H1 (cell line): ENCODE measurements around the gene SPSB3.

Experiments used
- ATF3 ChIP-seq: IDR thresholded peaks from 2 replicates; pipeline ENCODE4 v1.6.1; 2011; ENCODE audit warnings: low read depth, mild to moderate bottlenecking, low read length; ENCODE audit not compliant: insufficient read depth
- EZH2 ChIP-seq: fragments of 200-600 bp; sonication (generic); IDR thresholded peaks from 2 replicates; pipeline ENCODE4 v1.7.1; 2012; ENCODE audit warnings: low read depth, mild to moderate bottlenecking, moderate library complexity, low read length, inconsistent platforms; ENCODE audit not compliant: severe bottlenecking
- JUND ChIP-seq: IDR thresholded peaks from 2 replicates; pipeline ENCODE4 v1.6.1; 2011; ENCODE audit warnings: mild to moderate bottlenecking, improper control_type of control experiment, low read length
- ZNF274 ChIP-seq: IDR thresholded peaks from 2 replicates; pipeline ENCODE4 v1.7.0; 2012; ENCODE audit warnings: low read length, borderline replicate concordance; ENCODE audit errors: extremely low read depth
- TF ChIP-seq, protein P1 (sequence below): IDR thresholded peaks from 2 replicates; pipeline ENCODE4 v1.6.1; 2011; ENCODE audit warnings: low read length, improper control_type of control experiment
- TF ChIP-seq, protein P2 (sequence below), 3 experiments: IDR thresholded peaks; 1 replicate in 2 of 3; 2 replicates in 1 of 3; pipeline versions ENCODE4 v1.5.1 to v1.6.1; 2011; ENCODE audit warnings: low read length in 3 of 3, mild to moderate bottlenecking in 3 of 3, inconsistent platforms in 2 of 3, low read depth in 1 of 3, moderate library complexity in 1 of 3; ENCODE audit not compliant: insufficient read depth in 1 of 3; ENCODE audit errors: control extremely low read depth in 1 of 3

DNA sequence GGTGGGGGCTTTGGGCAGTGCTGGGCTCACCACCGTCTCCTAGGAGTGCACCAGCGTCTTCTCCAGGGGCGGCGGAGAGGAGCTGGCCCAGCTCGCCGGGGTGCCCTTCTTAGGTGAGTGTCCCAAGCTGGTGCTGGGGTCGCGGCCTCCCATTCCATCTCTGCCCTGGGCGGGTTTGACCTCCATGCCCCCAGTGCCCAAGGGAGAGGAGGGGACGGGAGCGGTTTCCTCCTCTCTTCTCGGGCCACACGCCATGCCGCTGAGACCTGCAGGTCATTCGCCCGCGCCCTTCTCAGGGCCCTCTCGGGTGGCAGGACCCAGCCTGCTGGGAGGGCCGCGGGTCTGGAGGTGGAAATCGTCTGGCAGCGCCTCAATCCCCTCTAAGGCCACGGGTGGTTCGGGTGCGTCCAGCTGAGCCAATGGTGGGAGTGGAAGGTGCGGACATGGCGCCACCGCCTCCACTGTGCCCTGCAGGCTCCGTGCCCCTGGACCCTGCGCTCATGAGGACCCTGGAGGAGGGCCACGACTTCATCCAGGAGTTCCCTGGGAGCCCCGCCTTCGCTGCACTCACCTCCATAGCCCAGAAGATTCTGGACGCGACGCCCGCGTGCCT, 5.8 kb upstream of the SPSB3 start:
- TF ChIP-seq EZH2 (no peak), JUND (no peak), ZNF274 (no peak), ATF3 (no peak)
- TF ChIP-seq, protein P1, sequence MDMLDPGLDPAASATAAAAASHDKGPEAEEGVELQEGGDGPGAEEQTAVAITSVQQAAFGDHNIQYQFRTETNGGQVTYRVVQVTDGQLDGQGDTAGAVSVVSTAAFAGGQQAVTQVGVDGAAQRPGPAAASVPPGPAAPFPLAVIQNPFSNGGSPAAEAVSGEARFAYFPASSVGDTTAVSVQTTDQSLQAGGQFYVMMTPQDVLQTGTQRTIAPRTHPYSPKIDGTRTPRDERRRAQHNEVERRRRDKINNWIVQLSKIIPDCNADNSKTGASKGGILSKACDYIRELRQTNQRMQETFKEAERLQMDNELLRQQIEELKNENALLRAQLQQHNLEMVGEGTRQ, result no peak
- TF ChIP-seq, protein P2, sequence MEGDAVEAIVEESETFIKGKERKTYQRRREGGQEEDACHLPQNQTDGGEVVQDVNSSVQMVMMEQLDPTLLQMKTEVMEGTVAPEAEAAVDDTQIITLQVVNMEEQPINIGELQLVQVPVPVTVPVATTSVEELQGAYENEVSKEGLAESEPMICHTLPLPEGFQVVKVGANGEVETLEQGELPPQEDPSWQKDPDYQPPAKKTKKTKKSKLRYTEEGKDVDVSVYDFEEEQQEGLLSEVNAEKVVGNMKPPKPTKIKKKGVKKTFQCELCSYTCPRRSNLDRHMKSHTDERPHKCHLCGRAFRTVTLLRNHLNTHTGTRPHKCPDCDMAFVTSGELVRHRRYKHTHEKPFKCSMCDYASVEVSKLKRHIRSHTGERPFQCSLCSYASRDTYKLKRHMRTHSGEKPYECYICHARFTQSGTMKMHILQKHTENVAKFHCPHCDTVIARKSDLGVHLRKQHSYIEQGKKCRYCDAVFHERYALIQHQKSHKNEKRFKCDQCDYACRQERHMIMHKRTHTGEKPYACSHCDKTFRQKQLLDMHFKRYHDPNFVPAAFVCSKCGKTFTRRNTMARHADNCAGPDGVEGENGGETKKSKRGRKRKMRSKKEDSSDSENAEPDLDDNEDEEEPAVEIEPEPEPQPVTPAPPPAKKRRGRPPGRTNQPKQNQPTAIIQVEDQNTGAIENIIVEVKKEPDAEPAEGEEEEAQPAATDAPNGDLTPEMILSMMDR (IDR thresholded peaks at IDR 0.05; ENCODE audit: control extremely low read depth in 1 of 3, insufficient read depth in 1 of 3, low read depth in 1 of 3, low read length in 3 of 3), result no peak
